GM21529 (cell line): Measurements from ENCODE around the gene MISFA.
"Not testable (repeated sequence)": the region's sequence is repeated elsewhere in the genome, so short reads cannot be mapped to it uniquely, and the experiment has no call there.

ENCODE experiments used
- ATAC-seq: cut with Tn5 transposase; IDR thresholded peaks from one replicate; pipeline ENCODE4 v1.9.1; 2021; ENCODE audit not compliant: unreplicated experiment

Gene MISFA

GRCh38 chr11:18599739-18600230, at the start of gene MISFA:
Gene MISFA, plus strand, starts transcription at chr11:18599789. Its CDS starts 140 bp downstream, at chr11:18599929.
- no peak for ATAC-seq

- ATAC-seq = no peak
Observed at GRCh38 chr11:18563090-18563730, 36.4 kb upstream of the MISFA start.

GRCh38 chr11:18564149-18564548, 35.4 kb upstream of the MISFA start:
- ATAC-seq = no peak

GRCh38 chr11:18566406-18566805, 33.2 kb upstream of the MISFA start:
- no peak for ATAC-seq

GRCh38 chr11:18567081-18567480, 32.5 kb upstream of the MISFA start:
- ATAC-seq = no peak

- no peak for ATAC-seq
Observed at GRCh38 chr11:18575361-18575760, 24.2 kb upstream of the MISFA start.

- ATAC-seq = no peak
Observed at GRCh38 chr11:18578975-18579598, 20.5 kb upstream of the MISFA start.

- ATAC-seq = no peak
Observed at GRCh38 chr11:18580113-18580766, 19.3 kb upstream of the MISFA start.

GRCh38 chr11:18581825-18582224, 17.8 kb upstream of the MISFA start:
- no peak for ATAC-seq

- peak; percentile 66 for ATAC-seq
Observed at GRCh38 chr11:18588297-18589252, 11.0 kb upstream of the MISFA start, which contains the start of gene UEVLD. Gene UEVLD, minus strand, starts transcription at chr11:18588734. Its CDS starts 80 bp downstream, at chr11:18588654.

GRCh38 chr11:18590571-18590970, 9.0 kb upstream of the MISFA start:
- no peak for ATAC-seq

- not testable (repeated sequence) for ATAC-seq
Observed at GRCh38 chr11:18594088-18594487, 5.5 kb upstream of the MISFA start.

- ATAC-seq = no peak
Observed at GRCh38 chr11:18594999-18595749, 4.4 kb upstream of the MISFA start.

GRCh38 chr11:18600915-18601569, 1.5 kb downstream of the MISFA start:
- no peak for ATAC-seq

- ATAC-seq = no peak
Observed at GRCh38 chr11:18608376-18608775, 8.8 kb downstream of the MISFA start.

- ATAC-seq = no peak
Observed at GRCh38 chr11:18611196-18611595, 11.6 kb downstream of the MISFA start.

GRCh38 chr11:18612394-18612793, 12.8 kb downstream of the MISFA start:
- ATAC-seq = no peak

- no peak for ATAC-seq
Observed at GRCh38 chr11:18614667-18615066, 15.1 kb downstream of the MISFA start.

GRCh38 chr11:18615628-18616392, 16.2 kb downstream of the MISFA start:
- ATAC-seq = peak; percentile 90
